GM20431 (cell line): ENCODE data around the gene RASA3.
"Not testable (repeated sequence)": the region's sequence is repeated elsewhere in the genome, so short reads cannot be mapped to it uniquely, and the experiment has no call there.

Source experiments
- in situ Hi-C: fragments of 300-500 bp; cut with MseI, MboI; formaldehyde crosslinking; loops from one replicate; pipeline ENCODE4 v1.15.0; 2020; ENCODE audit warnings: low sequenced_read_pairs; ENCODE audit not compliant: unreplicated experiment

Gene RASA3

DNA sequence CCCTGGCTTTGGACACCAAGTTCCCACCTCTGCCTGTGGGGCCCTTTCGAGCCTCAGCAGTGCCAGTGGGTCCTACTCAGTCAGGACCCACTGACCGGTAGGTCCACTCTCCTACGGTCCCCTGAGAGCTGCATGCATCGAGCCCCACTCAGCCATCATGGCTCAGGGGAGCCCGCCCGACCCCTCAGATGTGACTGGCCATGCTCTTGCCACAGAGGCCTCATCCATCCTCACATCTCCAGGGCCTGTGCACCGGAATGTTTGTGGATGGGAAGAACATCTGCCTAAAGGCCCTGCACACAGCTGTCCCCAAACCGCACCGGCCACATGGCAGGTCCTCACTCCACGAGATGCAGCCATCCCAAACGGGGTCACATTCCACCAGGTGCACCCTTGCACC, 105.9 kb downstream of the RASA3 start:
- in situ Hi-C loops, result no loop called here

DNA sequence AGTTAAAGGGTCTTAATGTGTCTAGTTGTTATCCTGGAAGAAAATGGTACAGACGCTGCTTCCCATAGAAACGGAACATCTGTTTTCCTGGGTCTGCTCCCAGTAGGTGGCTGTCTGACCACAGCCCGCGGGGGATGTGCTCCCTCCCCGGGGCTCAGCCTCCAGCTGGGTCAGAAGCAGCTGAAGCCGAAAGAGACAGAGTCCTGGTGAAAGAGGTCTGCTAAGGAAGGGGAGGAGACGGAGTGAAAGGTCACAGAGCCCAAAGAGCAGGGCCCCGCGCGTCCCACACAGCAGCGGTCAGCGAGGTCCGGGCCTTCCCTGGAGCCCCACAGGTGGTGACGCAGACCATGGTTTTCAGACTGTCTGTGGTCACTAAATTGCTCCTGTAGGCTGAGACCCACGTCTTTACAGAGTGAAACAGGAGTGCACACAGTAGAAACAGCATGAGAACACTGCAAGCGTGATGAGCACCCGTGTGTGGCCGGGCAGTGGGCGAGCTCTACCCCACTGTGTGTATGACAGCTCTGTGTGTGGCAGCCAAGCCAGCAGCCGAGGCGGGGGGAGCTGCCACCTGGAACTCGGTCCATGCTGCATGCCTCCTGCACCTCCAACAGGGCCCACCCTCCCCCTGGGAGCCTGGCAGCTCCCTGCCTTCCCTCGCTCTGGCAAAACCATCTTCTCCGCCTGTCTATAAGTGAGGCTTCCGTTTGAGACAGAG, 106.5 kb downstream of the RASA3 start:
- in situ Hi-C loops, result no loop called here

DNA sequence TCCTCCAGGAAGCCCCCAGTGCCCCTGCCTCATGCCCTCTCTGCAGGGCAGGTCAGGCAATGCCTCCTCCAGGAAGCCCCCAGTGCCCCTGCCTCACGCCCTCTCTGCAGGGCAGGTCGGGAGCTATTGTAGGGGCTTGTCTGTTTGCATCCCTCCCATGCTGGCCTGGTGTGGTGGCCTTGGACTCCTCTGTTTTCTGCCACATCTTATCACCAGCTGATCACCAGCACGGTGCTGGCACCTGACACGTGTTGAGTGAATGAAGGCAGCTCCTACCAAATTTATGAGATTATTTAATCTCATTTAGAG, 107.1 kb downstream of the RASA3 start:
- in situ Hi-C loops, result no loop called here

DNA sequence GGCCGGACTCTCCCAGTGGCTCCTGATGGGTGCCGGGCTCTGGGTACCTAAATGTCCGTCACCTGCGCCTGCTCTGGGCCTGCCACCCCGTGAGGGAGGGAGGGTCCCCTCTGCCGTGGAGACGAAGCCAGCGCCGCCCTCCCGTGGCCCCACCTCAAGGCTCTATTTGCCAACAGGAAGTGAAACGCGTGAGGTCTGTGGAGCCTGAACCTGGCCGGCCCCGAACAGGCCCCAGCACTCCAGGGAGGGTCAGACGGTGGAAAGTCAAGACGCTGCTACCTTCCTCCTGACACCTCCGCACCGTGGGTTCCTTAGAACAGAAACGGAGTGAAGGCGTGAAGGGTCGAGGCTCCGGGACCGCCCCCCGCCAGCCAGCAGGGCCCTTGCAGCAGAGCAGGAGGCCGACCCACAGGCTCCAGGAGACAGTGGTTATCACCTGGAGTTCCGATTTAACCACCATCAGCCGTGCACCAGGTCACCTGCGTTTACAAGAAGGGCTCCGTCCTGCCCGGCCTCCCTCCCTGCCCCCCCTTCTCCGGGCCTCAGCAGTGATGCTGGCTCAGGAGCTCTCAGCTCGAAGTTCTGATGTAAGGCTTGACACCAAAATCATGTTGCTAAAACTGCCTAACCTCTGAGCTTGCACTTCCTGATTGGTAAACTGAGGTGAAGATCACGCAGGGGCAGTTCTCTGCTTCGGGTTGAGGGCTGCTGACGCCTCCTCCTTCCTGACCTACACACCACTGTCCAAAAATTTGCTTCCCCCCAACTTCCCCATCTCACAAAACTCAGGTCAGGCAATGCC, 107.6 kb downstream of the RASA3 start:
- in situ Hi-C loops, result no loop called here

DNA sequence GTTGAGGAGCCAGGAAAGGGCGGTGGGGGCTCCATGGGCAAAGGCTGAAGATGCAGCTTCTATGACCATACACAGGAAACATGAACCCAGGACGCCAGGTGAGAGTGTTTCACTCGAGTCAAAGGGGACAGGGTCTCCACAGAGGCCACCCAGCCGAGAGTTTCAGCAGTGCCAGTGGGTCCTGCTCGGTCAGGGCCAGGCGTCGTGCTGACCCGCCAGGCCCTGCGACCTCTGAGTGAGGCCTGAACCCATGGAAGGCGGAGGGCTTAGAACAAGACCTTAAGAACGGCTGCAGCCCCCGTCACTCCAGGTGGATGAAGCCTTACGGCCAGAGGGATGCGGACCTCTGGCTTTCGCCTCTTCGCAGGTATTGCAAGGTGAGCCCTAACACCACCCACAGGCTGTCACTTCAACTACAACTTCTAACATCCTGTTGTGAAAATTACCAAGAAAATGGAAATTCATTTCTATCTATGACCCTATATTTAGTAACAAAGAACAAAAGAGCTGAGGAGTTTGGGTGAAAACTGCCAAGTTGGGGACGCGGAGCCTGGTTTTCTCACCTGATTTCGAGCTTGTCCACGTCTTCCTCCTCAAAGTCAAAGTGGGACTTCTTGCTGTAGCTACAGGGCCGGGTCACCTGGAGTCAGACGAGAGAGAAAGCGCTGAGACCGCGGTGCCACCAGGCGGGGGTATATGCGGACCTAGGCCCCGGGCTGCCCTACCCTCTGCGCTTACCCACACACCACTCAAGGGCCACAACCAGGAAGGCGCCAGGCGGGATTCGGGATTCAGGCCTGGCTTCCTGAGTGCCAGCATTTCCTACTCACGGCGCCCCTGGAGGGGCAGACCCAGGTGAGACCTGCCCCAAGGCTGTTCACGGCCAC, 108.5 kb downstream of the RASA3 start:
- in situ Hi-C loops, result no loop called here

DNA sequence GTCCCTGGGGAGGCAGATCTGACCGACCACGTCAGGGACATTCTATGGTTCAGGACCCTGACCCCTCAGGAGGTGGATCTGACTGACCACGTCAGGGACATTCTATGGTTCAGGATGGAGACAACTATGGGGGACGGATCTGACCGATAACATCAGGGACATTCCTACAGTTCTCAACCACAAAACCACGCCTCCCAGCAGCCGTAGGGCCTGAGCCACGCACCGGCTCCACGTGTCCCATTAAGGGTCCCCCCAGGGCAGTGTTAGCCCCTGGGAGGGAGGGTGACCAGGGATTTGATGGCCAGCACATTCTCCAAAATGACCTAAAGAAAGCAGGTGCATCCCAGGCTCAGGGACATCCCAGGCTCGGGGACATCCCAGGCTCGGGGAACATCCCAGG, 109.5 kb downstream of the RASA3 start:
- in situ Hi-C loops, result no loop called here

DNA sequence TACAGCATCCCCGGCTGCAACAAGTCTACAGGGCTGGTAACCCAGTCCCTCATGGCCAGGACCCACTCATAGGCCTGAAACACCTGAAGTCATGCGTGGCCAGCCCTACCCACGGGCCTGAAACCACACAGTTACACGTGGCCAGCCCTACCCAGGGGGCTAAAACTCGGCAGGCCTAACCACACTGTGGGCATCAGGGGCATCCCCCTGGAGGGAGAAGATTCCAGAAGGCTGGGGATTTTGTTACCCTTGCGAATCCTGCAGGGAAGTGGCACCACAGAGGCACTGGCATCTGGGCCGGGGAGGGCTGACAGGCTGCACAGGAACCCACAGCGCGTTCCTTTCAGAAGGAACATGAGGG, 110.1 kb downstream of the RASA3 start:
- in situ Hi-C loops, result no loop called here

DNA sequence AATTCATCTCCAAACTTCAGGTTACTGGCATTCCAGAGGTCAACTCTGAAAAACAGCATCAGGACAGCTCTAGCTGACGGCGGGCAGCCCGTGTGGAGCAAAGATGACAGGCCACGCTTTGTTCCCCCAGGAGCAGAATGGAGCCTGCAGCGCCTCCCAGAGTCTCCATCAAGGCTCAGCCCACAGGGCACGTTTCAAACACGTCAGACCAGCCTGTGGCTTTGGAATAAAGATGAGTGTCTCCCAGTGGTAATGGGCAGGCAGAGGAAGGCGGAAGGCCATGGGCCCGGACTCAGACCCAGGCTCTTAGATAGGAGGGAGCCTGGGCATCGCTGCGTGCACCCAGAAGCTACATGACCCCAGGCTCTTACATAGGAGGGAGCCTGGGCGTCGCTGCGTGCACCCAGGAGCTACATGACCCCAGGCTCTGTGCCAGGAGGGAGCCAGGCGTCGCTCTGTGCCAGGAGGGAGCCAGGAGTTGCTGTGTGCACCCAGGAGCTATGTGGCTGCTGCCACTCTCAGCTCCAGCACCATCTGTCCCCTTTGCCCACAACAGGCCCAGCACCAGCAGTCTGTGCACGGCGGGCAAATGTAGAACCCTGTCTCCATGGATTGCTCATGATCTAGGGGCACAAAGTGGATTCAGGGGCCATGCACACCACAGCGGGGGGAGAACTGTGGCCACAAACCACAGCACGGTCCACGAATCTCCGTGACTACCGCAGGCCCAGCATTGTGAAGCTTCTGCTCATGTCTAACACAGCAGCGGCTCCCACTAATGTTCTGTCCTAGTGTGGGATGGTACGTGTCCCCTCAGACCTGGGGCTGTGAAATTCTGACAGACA, 110.7 kb downstream of the RASA3 start:
- in situ Hi-C loops, result no loop called here

DNA sequence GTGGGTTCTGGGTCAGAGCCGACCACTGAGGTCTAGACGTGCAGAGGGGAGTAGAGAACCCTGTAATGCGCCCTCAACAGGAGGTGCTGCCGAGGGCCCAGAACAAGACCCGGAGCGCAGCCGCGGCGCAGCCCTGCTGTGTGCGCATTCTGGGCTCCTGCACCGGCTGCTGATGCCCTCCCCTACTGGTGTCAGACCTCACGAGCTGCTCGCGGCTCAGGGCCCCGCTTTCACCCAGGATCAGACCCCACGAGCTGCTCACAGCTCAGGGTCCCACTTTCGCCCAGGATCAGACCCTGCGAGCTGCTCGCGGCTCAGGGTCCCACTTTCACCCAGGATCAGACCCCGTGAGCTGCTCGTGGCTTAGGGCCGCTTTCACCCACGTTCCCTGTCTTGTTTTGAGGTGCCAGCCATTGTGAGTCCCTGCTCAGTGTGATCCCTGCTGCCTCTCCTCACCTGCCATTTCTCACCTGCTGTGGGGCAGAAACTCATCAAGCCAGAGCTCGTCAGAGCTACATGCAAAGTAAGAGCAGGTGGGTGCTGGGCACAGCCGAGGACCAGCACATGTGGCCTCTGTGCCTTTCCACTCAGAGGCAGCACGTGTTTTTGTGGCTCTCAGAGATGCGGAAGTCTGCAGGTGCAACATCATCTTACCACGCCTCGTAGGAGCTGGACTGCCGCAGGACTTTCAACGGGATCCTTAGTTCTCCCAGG, 111.5 kb downstream of the RASA3 start:
- in situ Hi-C loops, result no loop called here

DNA sequence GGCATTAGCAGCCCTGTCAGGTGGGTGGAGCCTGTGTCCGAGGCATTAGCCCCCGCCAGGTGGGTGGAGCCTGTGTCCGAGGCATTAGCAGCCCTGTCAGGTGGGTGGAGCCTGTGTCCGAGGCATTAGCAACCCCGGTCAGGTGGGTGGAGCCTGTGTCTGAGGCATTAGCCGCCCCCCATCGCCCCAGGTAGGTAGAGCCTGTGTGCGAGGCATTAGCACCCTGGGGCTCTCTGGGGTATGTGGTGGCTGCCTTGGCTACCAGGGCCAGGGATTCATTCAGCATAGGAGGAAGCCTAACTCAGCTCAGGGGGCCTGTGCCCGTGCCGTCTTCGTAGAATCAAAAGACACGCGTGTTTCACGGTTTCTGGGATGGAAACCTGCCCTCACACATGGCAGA, 112.3 kb downstream of the RASA3 start:
- in situ Hi-C loops, result not testable (repeated sequence)

DNA sequence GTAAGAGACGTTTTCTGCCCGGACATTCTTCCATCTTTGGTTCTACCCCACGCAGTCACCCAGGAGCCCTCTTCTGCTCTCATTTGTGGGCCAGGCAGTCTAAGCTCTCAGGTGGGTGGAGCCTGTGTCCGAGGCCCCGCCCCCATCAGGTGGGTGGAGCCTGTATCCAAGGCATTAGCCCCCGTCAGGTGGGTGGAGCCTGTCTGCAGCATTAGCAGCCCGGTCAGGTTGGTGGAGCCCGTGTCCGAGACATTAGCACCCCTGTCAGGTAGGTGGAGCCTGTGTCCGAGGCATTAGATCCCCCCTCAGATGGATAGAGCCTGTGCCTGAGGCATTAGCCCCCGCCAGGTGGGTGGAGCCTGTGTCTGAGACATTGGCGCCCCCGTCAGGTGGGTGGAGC, 113.1 kb downstream of the RASA3 start:
- in situ Hi-C loops, result no loop called here

DNA sequence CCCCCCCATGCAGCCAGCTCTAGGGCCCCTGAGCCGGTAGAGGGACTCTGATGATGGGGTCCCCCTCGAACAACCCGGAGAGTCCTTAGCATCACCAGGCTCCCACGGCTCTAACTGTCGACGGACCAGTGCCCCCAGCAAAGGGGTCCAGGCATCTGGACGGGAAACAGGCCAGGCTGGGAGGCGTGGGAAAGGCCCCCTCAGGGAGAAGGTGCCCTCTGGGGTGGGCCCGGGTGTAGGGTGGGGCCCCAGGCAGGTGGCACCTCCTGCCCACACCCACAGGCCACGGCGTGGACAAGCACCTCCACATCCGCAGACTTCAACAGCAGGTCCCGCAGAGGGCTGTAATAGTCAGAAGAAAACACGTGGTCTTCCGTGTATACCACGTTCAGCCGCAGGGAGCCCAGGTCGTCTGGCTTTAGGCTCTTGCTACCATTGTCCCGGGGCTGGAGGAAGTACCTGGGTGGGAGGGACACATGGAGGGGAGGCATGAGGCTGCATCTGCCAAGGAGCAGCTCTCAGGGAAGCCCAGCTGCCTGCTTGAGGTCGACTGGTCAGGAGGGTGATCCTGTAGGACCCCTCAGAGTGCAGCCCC, 113.9 kb downstream of the RASA3 start:
- in situ Hi-C loops, result no loop called here

DNA sequence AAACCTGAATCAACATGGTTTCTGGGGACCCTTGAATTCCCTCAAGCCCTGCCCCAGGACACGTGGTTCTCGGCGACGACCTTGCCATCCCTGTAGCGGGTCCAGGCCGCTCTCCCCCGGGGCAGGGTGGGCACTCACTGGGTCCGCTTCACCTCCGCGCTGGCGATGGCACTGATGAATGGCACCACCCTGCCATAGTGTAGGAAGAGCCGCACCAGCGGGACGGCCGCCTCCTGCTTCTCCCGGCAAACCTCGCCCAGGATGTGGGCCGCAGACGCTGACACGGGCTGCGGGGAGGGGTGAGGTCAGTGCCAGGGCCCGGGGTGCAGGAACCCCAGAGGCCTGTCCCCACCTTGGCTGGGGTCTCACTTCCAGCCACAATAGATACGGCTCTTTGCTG, 114.5 kb downstream of the RASA3 start:
- in situ Hi-C loops, result no loop called here

DNA sequence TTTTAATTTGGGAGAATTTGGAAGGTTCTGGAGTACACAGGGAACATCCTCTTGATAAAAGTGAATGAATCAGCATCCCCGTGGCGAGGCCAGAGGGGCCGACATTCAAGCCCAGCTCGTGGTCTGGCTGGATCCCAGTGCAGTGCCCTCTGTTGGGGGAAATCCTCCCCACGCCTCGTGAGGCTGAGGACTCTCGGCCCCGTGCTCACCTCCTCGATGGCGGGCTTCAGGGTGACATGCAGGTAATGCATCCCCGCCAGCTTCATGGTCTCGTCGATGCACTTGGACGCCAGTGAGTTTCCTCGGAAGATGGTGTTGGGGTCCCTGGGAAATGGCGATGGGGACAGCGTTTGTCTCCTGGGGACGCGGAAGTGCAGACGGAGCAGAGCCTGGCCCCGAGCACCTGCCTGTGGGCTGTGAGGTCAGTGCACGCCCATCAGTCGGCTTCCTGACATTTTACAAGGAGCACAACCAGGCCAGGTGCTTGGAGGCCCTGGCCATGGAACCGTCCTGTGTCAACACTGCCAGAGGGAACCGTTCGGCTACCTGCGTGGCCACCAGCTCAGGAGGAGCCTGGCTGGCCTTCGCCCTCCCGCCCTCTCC, 115.3 kb downstream of the RASA3 start:
- in situ Hi-C loops, result no loop called here

DNA sequence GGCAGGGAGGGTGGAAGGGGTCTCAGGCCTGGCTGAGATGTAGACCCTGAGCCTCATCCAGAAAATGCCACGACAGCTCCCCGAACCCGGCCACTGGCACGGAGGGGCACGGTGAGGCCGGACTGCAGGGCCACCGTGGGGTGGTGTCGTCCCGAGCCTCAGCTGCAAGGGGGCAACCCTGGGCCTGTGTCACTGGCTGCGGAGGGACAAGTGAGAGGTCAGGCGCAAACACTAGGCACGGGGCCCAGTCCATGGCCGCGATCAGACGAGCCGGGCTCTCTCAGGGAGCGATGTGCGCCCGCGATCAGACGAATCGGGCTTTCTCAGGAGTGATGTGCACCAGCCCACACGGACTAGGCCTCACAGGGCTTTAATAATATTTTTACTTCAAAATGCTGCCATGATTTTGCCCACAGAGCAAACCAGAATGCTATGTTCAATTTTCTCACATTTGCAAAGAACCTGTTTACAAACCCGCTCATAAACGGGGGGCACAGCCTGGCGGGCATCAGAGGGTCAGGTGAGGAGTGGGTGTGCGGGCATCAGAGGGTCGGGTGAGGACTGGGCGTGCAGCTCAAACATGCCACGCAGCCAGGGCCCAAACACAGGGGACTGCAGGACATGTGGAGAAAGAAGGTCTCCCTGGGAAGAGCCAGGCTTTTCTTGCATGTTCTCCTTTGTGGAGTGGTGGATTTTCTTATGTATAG, 115.9 kb downstream of the RASA3 start:
- in situ Hi-C loops, result no loop called here

DNA sequence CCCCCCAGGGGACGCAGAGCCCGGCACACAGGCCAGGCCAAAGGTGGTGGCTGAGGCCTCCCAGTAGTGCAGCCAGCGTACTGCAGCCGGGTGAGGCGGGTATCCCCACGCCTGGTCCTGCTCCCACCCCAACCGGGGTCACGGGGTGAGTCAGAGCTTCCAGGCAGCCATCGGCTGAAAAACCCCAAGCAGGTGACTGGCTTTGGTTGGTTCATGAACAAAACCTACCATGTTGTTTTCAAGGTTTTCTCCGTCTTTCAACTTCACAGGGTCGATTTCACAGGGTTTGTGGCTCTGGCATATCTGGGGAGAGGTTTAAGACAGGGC, 116.5 kb downstream of the RASA3 start:
- in situ Hi-C loops, result no loop called here

DNA sequence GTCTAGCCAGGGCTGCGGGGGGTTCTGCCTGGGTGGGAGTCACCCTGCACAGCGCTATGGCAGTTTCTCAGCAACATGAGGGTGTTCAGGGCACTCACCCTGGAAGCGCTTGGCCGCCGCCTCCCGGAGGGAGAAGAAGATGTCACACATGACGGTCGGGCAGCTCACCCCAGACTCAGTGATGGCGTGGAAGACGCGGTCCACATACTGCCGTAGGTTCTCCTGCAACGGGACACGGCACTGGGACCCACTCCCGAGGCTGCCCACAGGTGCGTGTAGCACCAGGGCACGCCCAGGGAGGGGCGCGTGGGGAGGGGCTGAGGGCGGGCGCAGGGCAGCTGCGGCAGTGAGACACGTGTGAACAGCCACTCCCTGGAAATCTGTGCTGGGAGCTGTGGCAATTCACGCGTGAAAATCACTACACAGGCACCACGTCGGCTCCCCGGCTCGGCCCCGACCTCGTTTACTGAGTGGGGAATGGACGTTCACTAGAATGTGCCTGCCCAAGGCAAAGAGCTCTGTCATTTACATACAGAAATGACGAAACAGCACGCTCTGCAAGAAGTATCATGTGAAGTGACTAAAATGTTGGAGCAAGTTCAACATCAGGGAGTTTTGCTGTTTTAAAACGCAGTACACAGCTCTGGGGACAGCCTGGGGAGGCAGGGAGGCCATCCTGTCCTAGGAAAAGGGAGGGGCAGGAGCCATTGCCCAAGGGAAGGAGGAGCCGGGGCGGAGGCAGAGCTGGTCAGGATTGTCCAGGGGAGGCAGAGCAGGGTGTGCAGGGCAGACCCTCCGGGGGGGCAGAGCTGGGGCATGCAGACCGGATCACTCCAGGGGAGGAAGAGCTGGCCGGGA, 117.1 kb downstream of the RASA3 start:
- in situ Hi-C loops, result no loop called here
